EH (cell line): ENCODE data around the gene UNC93B1.

Source experiments
- DNase-seq: peaks from one replicate; pipeline ENCODE4 v3.0.0-alpha.2; 2015; ENCODE audit warnings: low read depth

UNC93B1 gene

GRCh38 chr11:68040101-68040956, 36.4 kb upstream of the UNC93B1 start:
- DNase-seq = peak; percentile 79

GRCh38 chr11:68039526-68040086, 35.7 kb upstream of the UNC93B1 start:
- peak; percentile 27 for DNase-seq

GRCh38 chr11:68038718-68039525, 35.0 kb upstream of the UNC93B1 start, which contains the start of gene TCIRG1:
TSS of gene TCIRG1 (plus strand) at chr11:68039025. CDS start at chr11:68041272, 2,247 bp downstream.
- peak; percentile 91 for DNase-seq

GRCh38 chr11:68038226-68038717, 34.4 kb upstream of the UNC93B1 start:
- no peak for DNase-seq

GRCh38 chr11:68037411-68038225, 33.7 kb upstream of the UNC93B1 start:
- no peak for DNase-seq

- DNase-seq = no peak
These were observed 32.9 kb upstream of the UNC93B1 start for GRCh38 chr11:68036717-68037239.

- DNase-seq = no peak
These were observed 32.3 kb upstream of the UNC93B1 start for GRCh38 chr11:68036141-68036716.

GRCh38 chr11:68035266-68035876, 31.5 kb upstream of the UNC93B1 start:
- no peak for DNase-seq

- no peak for DNase-seq
These were observed 29.8 kb upstream of the UNC93B1 start for GRCh38 chr11:68033708-68034045.

GRCh38 chr11:68032997-68033707, 29.3 kb upstream of the UNC93B1 start:
- no peak for DNase-seq

GRCh38 chr11:68032003-68032402, 28.1 kb upstream of the UNC93B1 start:
- no peak for DNase-seq

GRCh38 chr11:68031144-68031464, 27.2 kb upstream of the UNC93B1 start:
- peak; percentile 45 for DNase-seq

- DNase-seq = peak; percentile 100
These were observed 26.6 kb upstream of the UNC93B1 start, which contains the start of gene NDUFS8 for GRCh38 chr11:68030318-68031143. TSS of gene NDUFS8 (plus strand) at chr11:68030681. CDS start at chr11:68032152, 1,471 bp downstream.

GRCh38 chr11:68028802-68029545, 25.1 kb upstream of the UNC93B1 start:
- peak; percentile 74 for DNase-seq

- DNase-seq = no peak
These were observed 23.8 kb upstream of the UNC93B1 start for GRCh38 chr11:68027667-68028066.

GRCh38 chr11:68026391-68027105, 22.7 kb upstream of the UNC93B1 start:
- no peak for DNase-seq

- DNase-seq = no peak
These were observed 21.1 kb upstream of the UNC93B1 start for GRCh38 chr11:68025047-68025446.

- DNase-seq = no peak
These were observed 20.6 kb upstream of the UNC93B1 start for GRCh38 chr11:68024508-68024907.
